Hematopoietic multipotent progenitor cell treated with erythropoietin and hydrocortisone succinate and interleukin-3 and kit ligand, for 15 days (in vitro differentiated cells): ENCODE data around the gene BICD2.

Experiments used
- DNase-seq: peaks from one replicate; pipeline ENCODE4 v3.0.0-alpha.2; 2015; ENCODE audit warnings: low spot score

The BICD2 gene

GRCh38 chr9:92747459-92748232, 17.0 kb downstream of the BICD2 start:
- no peak for DNase-seq

DNA sequence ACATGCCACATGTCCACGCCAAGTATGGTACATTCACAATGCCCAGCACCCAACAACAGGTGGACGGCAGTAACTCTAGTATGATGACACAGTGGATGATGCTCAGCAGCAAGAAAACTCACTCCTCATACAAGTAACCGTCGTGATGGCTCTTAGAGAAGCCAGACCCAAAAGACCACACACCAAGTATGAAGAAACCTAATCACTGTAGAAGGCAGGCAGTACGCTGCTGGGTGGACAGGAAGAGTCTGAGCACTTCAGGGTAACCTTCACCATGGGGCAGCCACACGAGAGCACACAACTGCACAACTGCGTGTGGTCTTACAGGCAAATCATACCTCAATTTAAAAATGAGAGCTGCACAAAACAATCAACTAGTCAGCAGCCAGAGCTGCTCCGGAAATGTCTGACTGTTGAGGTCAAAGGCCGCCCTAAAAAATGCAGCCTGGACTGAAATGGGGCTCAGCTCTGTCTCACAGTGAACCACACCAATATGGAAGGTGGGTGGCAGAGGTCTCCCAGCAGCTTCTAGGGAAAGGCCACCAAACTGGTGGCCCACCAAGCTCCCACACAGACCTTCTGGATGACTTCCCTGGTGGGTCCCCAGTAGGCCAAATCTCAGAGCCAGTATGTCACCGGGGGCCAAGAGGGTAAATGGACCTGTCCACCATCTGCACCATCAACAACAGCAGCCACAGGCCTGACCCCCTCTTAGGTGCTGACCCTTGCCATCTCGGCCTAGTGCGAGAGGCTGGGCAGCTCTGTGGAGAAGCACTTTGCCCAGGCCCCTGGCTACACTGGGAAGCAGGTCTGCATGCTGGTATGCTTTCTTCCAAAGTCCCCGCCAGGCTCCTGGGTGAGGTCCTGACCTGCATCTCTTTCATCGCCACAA, 17.8 kb downstream of the BICD2 start:
- DNase-seq = no peak

DNA sequence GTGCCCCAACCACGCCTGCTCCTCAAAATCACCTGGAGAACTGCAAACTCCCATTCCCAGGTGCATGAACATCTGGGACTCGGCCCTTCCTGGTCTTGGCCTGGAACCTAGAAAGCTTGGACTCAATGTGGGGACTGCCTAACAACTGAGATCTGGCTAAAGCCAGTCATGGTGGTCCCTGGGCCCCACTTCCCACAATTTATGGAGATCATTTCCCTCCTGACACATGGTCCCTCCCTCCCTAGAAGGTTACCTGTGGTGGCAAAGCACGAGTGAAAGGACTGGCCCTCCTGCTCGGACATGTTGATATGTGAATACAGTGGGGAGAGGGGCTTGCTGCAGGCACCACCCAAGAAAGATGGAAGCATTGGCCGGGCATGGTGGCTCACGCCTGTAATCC, 18.8 kb downstream of the BICD2 start:
- no peak for DNase-seq

GRCh38 chr9:92745331-92745730, 19.3 kb downstream of the BICD2 start:
- DNase-seq = no peak

DNA sequence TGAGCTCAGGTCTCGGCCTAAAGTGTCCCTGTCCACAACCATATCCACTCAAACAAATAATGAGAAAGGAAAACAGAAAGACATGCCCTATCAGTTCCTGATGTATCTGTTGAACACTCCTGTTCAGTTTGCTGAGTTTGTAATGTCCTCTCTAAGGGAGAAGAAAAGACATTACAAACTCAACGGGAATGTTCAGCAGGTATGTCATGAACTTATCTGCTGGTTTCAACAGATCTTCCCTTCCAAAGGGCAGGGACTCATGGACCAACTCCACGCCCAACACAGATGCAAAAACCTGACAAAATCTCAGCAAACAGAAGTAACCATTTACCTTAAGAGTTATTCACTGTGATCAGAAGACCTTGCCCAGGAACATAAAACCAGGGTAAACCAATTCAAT, 23.7 kb downstream of the BICD2 start:
- no peak for DNase-seq

GRCh38 chr9:92740446-92740961, 24.1 kb downstream of the BICD2 start:
- no peak for DNase-seq

DNA sequence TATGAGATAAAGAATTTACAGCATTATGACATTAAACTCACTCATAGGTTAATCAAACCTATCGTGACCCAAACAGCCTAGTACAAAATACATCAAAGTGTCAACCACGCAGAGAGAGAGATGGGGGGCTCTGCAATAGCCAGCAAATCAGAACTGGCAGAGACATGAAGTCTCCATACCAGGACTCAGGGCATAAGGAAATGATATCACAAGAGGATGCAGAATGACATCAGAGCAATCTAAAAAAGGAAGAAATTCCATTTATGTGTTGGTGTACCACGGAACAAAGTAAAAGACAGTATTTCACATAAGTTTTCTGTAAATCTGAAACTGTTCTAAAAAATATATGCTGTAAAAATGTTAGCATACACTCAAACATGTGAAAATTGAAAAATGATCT, 24.6 kb downstream of the BICD2 start:
- no peak for DNase-seq

- DNase-seq = no peak
Measured at GRCh38 chr9:92739346-92739970, 25.2 kb downstream of the BICD2 start.

GRCh38 chr9:92738661-92739081, 26.0 kb downstream of the BICD2 start:
- DNase-seq = no peak

- DNase-seq = no peak
Measured at GRCh38 chr9:92737611-92738299, 26.9 kb downstream of the BICD2 start.

DNA sequence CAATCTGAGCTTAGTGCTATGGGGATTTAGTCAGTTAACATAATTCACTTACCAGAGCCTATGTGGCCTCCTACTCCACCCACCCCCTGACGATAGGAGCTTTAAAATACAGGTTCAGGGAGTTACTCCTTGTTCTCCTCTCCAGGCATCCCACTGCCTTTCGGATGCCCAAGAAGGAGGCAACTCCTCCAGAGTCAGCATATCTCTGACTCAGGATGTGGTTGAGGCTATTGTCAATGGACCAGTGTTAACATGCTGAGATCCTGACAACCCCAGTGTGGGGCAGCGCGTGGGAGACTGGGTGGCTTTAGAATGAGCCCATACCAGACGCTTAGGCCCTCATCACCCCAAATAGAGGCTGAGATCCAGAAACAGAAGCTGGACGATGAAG, 27.4 kb downstream of the BICD2 start:
- no peak for DNase-seq

- DNase-seq = no peak
Measured at GRCh38 chr9:92736563-92737215, 27.9 kb downstream of the BICD2 start.

DNA sequence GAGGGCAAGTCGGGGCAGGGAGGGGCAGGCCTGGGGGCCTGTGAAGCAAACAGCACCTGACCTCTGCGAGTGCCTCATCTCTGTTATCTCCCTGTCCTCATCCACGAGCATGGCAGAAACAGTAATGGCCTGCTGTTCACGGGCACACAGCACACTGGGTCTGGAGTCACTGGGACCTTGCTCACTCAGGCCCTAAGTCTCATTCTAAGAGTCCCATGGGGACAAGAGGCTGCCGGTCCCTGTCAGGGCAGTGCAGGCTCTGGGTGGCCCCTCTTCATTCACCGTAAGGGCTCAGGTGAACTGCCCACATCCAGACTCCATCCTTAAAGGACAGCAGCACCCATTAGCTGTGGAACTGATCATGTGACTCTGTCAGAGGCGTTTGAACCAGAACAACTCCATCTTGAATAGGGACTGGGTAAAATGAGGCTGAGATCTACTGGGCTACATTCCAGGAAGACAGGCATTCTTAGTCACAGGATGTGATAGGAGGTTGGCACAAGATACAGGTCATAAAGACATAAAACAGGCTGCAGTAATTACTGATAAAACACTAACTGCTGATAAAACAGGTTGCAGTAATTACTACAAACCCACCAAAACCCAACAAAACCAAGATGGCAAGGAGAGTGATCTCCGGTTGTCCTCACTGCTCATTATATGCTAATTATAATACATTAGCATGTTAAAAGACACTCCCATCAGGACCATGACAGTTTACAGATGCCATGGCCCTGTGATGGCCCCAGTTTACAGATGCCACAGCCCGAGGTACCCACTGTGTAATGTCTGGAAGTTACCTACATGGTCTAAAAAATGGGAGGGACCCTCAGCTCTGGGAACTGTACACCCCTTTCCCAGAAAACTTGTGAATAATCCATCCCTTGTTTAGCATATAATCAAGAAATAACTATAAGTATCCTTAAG, 28.7 kb downstream of the BICD2 start:
- DNase-seq = no peak

- no peak for DNase-seq
Measured at GRCh38 chr9:92734931-92735635, 29.6 kb downstream of the BICD2 start.

DNA sequence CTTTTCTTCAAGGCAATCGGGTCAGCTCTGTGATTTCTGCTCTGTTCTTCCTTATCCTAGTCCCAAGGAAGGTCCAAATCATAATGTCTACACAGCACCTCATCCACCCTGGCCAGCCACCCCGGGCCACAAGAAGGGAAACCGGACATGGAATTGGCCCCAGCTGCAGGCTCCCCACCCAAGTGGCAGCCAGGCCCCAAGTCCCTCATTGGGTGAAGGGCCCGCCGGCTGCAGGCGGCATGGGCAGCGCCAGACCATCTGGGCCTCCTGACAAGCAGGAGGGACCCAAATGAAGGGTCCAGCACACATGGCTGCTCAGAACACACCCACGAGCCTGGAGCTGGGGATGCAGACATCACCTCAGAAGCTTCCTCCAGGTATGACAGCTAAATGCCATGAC, 33.7 kb downstream of the BICD2 start:
- no peak for DNase-seq

GRCh38 chr9:92729735-92730155, 34.9 kb downstream of the BICD2 start:
- no peak for DNase-seq

DNA sequence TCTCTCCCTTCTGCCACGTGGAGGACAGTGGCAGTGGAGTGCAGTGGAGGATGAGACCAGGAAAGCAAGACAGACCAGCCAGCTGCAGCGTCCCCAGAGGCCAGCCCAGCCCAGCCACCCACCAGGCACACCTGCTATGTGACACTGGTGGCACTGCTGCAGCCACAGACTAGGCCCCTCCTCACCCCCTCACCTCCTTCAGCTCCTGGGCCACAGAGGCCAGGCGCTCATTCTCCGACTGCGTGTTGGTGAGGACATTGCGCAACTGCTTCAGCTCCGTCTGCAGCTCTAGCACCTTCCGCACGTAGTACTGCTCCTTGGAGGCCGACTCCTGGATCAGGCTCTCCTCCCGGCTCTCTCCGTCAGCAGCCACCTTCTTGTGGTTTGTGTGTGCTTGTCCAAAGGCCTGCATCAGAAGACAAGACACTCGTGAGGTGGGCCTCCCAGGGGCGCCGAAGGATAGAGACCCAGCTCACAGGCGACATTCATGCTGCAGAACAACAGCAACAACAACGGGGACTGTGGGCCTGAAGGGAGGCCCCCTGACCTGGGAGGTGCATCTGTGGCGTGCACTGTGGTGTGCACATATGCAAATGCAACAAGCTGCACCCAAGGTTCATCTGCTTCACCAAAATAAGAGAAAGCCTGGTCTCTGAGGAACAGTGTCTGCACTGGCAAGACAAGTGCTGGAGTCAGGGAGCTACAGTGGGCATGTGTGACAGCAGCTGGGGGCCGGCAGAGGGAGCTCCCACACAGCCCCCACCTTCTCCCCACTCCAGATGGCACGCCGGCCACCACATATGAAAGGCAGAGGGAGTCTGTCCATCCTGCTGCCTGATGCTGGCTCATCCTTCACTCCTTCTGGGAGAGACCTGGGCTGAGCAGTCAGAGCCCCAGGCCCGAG, 35.5 kb downstream of the BICD2 start:
- DNase-seq = no peak
